ES-I3 (cell line): ENCODE data around the gene PMCH.
"Not testable (repeated sequence)": the region's sequence is repeated elsewhere in the genome, so short reads cannot be mapped to it uniquely, and the experiment has no call there.

Experiments used
- H3K36me3 ChIP-seq: 2 replicates; pipeline ENCODE4 v1.6.1; 2013; ENCODE audit warnings: mild to moderate bottlenecking, low read length, control low read depth, moderate library complexity; ENCODE audit not compliant: insufficient read depth
- H3K4me1 ChIP-seq: 2 replicates; pipeline ENCODE4 v1.6.1; 2013; ENCODE audit warnings: mild to moderate bottlenecking, control low read depth, low read length; ENCODE audit not compliant: insufficient read depth
- H3K9ac ChIP-seq: 2 replicates; pipeline ENCODE4 v1.6.1; 2013; ENCODE audit warnings: low read depth, mild to moderate bottlenecking, low read length, moderate library complexity
- H3K9me3 ChIP-seq: 2 replicates; pipeline ENCODE4 v1.6.1; 2013; ENCODE audit warnings: mild to moderate bottlenecking, low read length, moderate library complexity; ENCODE audit not compliant: control insufficient read depth, insufficient read depth

The PMCH gene

GRCh38 chr12:102172436-102172835, 25.2 kb downstream of the PMCH start:
- Histone ChIP-seq H3K36me3 (no peaks in the 10 kb centered on the region; the same call in 1 of the 2 replicates), H3K4me1 (no peaks in the 10 kb centered on the region), H3K9ac (no peak overlapping the region), H3K9me3 (no peaks in the 10 kb centered on the region)

GRCh38 chr12:102171951-102172350, 25.7 kb downstream of the PMCH start:
- Histone ChIP-seq H3K4me1 (no peaks in the 10 kb centered on the region), H3K9me3 (no peaks in the 10 kb centered on the region), H3K9ac (no peak overlapping the region), H3K36me3 (no peaks in the 10 kb centered on the region; the same call in 1 of the 2 replicates)

DNA sequence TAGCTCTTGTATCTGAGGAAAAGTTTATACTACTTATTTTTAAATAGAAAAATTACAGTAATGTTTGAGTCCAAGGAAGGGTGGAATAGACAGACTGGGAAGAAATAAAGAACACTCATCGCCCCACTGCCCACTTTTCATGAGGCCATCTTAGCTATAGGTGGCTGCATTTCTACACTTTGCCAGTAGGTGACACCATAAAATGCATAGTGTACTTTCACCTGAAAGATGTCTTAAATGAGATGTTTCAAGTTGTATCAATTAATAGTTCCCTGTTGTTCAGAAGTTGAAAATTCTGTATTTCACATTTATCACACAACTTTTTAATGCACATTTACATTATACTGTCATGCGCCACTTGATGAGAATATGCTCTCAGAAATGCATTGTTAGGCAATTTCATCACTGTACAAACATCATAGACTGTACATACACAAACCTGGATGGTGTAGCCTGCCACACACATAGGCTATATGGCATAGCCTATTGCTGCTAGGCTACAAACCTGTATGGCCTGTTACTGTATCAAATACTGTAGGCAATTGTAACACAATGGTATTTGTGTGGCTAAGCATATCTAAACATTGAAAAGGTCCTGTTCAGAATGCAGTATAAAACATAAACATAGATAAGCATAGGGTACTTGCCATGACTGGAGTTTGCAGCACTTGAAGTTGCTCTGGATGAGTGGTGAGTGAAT, 27.6 kb downstream of the PMCH start:
- no peaks in the 10 kb centered on the region; the same call in 1 of the 2 replicates for H3K36me3 ChIP-seq
- no peaks in the 10 kb centered on the region for H3K9me3 ChIP-seq
- H3K9ac ChIP-seq, result no peak overlapping the region

GRCh38 chr12:102167821-102168604, 29.6 kb downstream of the PMCH start:
- Histone ChIP-seq H3K4me1 (no peaks in the 10 kb centered on the region), H3K9me3 (no peaks in the 10 kb centered on the region), H3K36me3 (no peaks in the 10 kb centered on the region; the same call in 1 of the 2 replicates), H3K9ac (no peak overlapping the region)

More for the DNA sequence above, 27.6 kb downstream of the PMCH start:
- H3K4me1 ChIP-seq, result no peaks in the 10 kb centered on the region

DNA sequence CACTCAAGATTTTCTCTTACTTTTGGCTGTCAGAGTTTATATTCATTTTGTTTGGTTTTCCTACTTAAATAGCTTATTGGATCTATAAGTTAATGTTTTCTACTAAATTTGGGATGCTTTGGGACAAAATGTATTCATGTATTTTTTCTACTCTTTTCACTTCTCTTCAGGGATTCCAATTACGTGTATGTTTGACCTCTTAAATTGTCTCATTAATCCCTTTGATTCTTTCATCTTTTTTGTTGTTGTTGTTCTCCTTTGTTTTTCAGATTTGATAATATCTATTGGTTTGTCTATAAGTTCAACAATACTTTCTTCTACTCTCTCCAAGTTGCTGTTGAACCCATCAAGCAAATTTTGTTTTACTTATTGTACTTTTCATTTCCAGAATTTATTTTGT, 34.2 kb downstream of the PMCH start:
- no peak overlapping the region for H3K9ac ChIP-seq
- H3K9me3 ChIP-seq, result no peaks in the 10 kb centered on the region
- H3K4me1 ChIP-seq, result no peaks in the 10 kb centered on the region
- no peaks in the 10 kb centered on the region; the same call in 1 of the 2 replicates for H3K36me3 ChIP-seq

DNA sequence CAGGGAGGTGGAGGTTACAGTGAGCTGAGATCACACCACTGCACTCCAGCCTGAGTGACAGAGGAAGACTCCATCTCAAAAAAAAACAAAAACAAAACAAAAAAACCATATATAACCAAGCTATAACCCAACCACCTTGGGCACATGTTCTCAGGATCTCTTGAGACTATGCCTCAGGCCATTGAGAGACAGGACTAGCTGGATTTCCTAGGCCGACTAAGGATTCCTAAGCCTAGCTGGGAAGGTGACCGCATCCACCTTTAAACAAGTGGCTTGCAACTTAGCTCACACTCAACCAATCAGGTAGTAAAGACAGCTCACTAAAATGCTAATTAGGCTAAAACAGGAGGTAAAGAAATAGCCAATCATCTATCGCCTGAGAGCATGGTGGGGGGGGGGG, 42.4 kb downstream of the PMCH start:
- H3K9me3 ChIP-seq, H3K4me1 ChIP-seq, H3K9ac ChIP-seq, H3K36me3 ChIP-seq: not testable (repeated sequence)

GRCh38 chr12:102147062-102147587, 50.5 kb downstream of the PMCH start:
- H3K36me3 ChIP-seq, H3K4me1 ChIP-seq, H3K9me3 ChIP-seq, H3K9ac ChIP-seq: not testable (repeated sequence)
